IPS-NIHi7 (cell line): ENCODE data around the gene LRRC10B.

Experiments used
- DNase-seq: peaks from one replicate; pipeline ENCODE4 v3.0.0; 2012; ENCODE audit warnings: mixed read lengths; ENCODE audit errors: extremely low spot score

LRRC10B gene

GRCh38 chr11:61531044-61531443 lies 22.5 kb downstream of the LRRC10B start:
- no peak for DNase-seq

GRCh38 chr11:61532134-61533038 lies 23.8 kb downstream of the LRRC10B start:
- peak; percentile 91 for DNase-seq

- DNase-seq = no peak
These were observed 24.5 kb downstream of the LRRC10B start for GRCh38 chr11:61533039-61533375.

GRCh38 chr11:61533401-61533800 lies 24.9 kb downstream of the LRRC10B start:
- no peak for DNase-seq

- no peak for DNase-seq
These were observed 25.7 kb downstream of the LRRC10B start for GRCh38 chr11:61534025-61534932.

- no peak for DNase-seq
These were observed 26.6 kb downstream of the LRRC10B start for GRCh38 chr11:61534933-61535839.

GRCh38 chr11:61535998-61536675 lies 27.6 kb downstream of the LRRC10B start:
- no peak for DNase-seq

- DNase-seq = peak; percentile 37
These were observed 28.2 kb downstream of the LRRC10B start for GRCh38 chr11:61536676-61537270.

GRCh38 chr11:61537326-61537725 lies 28.8 kb downstream of the LRRC10B start:
- no peak for DNase-seq

GRCh38 chr11:61538636-61538961 lies 30.1 kb downstream of the LRRC10B start:
- no peak for DNase-seq

GRCh38 chr11:61539006-61539405 lies 30.5 kb downstream of the LRRC10B start:
- DNase-seq = no peak

GRCh38 chr11:61539831-61540357 lies 31.3 kb downstream of the LRRC10B start:
- no peak for DNase-seq

GRCh38 chr11:61540528-61540927 lies 32.0 kb downstream of the LRRC10B start:
- no peak for DNase-seq

GRCh38 chr11:61541598-61541997 lies 33.0 kb downstream of the LRRC10B start:
- peak; percentile 86 for DNase-seq

GRCh38 chr11:61542024-61542461 lies 33.5 kb downstream of the LRRC10B start:
- DNase-seq = peak; percentile 31

GRCh38 chr11:61542705-61543104 lies 34.2 kb downstream of the LRRC10B start:
- DNase-seq = no peak

- no peak for DNase-seq
These were observed 35.2 kb downstream of the LRRC10B start for GRCh38 chr11:61543606-61544306.

- no peak for DNase-seq
These were observed 35.9 kb downstream of the LRRC10B start for GRCh38 chr11:61544466-61544865.

GRCh38 chr11:61545341-61545740 lies 36.8 kb downstream of the LRRC10B start:
- DNase-seq = peak; percentile 76

GRCh38 chr11:61545921-61546320 lies 37.4 kb downstream of the LRRC10B start:
- DNase-seq = no peak
